Activated T-cell treated with anti-CD3 and anti-CD28 coated beads for 1 hour (primary cell): Measurements from ENCODE around the gene FOXP1.
A peak's percentile ranks its signal among the peaks of the same experiment; 100 is the strongest.

Experiments used
- DNase-seq: peaks from one replicate; pipeline ENCODE4 v3.0.0-alpha.2; 2020; ENCODE audit warnings: low read depth

Gene FOXP1

DNA sequence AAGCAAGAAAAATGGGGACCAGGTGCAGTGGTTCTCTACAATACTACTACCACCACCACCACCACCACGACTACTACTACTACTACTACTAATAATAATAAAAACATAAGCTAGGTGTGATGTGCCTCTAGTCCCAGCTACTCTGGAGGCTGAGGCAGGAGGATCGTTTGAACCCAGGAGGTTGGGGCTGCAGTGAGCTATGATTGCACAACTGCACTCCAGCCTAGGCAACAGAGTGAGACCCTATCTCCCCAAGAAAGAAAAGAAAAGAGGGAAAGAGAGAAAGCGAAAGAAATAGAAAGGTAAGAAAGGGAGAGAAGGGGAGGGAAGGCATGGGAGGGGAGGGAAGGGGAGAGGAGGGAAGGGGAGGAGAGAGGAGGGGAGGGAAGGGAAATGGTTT, 350.6 kb downstream of the FOXP1 start:
- no peak for DNase-seq

DNA sequence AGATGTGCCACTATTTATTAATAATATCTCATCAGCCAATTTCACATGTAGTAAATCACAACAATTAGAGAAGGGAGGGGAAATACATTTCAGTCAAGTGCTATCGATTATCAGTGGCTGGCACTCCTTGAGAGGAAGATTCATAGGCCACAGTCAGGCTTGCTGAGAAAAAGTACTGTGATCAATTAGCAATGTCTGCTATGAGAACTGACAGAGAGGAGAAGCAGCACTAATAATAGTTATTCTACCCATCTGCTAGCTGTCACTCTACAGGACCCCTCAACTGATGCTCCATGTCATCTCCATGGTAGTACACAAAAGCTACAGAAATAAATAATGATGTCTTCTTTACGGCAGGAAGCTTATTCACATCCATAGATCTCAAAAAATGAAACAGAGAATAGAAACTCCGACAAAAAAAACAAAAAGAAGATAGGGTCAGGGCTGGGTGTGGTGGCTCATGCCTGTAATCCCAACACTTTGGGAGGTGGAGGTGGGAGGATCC, 351.3 kb downstream of the FOXP1 start:
- no peak for DNase-seq

- DNase-seq: no peak
Observed at GRCh38 chr3:71231680-71232079, 351.8 kb downstream of the FOXP1 start.

DNA sequence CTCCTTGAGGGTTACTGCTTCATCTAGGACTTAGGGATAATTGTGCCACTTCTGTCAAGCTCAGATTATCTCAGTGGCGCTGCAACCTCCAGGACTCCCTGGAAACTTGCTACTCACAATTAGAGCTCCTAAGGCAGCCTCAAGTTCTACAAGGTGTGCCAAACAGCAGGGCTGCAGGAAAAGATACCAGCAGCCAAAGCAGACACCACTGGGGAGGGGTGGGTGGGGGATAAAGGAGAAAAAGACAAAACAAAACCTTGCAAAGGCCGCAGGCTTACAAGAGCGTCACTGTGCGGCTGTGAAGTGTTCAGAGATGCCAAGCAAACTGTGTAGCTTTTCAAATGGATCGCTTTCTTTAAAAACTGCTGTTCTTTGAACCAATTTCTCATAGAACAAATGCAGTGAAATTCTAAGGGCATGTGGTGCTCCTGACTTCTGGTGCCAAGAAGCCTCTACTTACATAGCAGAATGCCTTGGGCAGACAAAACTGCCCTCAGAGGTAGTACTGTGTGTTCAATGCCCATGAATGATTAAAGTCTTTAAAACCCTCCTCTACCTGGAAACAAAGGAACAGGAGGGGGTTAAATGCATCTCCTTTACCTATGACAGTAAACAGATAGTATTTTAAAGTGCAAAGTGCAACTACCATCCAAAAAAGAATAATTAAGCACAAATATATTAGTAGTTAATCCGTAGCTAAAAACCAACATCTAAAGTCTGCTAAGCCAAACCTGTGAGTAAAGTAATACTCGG, 353.4 kb downstream of the FOXP1 start:
- DNase-seq: no peak

- no peak for DNase-seq
Observed at GRCh38 chr3:71228156-71228866, 355.2 kb downstream of the FOXP1 start.

- DNase-seq: no peak
Observed at GRCh38 chr3:71227270-71227661, 356.3 kb downstream of the FOXP1 start.

- peak; percentile 61 for DNase-seq
Observed at GRCh38 chr3:71226565-71227269, 356.8 kb downstream of the FOXP1 start.

- DNase-seq: no peak
Observed at GRCh38 chr3:71225951-71226564, 357.5 kb downstream of the FOXP1 start.

DNA sequence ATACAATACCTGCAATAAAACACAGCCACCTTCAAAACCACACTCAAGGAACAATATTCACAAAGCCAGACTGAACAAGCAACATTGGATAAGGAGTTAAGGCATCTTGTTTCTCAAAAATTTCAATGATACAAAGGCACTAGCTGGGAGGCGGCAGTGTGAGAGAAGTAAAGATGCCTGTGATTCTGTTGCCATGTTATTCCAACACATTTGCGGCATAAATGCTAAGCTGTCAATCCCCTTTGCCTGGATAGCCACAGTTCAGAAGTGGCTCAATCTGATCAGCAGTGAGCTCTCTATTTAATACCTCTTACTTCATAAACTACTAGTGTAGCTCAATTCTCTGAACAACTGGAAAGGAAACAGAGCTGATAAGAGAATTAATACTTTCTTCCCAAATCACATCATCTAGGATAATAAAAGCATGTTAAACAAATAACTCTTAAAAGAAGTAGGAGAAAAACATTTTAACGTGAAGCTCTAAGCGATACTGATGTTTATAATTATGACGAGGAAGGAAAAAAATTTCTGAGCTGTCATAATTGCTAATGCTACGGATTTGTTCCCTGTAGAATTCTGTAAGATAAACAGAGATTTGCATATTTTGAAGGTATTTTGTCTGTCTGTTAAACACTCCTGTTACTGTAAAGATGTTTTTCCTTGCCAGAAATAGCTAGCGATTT, 358.4 kb downstream of the FOXP1 start:
- no peak for DNase-seq

DNA sequence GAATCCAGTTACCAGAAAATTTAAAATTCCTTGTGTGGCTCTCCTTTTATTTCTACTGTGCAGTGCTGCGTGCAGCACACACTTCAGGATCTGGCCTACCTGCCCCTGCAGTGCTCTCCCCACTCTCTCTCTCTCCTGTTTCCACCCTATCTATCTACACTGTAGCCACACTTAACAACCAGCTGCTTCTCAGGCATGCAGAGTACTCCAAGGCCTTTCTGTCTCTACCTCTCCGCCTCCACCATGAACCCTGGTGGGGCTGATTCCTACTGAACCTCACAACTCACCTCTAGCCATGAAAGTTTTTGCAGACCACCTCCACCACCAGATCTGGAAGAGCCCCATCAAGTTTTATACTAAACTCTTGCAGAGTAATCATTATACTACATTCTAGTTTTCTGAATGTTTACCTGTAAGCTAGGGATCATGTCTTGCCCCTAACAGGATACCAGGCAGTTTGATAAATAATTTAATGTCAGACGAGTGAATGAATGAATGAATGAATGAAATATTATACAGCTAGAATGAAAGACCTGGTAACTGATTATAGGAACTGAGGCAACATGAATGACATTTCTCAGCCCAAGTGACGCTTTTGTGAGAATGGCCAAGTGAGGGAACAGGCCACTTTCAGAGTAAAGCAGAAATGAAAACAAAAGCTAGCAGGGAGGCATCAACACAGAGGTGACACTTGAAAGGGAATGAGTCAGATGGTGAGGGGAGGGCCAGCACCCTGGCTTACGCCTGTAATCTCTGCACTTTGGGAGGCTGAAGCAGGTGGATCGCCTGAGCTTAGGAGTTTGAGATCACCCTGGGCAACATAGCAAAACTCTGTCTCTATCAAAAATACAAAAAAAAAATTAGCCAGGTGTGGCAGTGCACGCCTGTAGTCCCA, 363.5 kb downstream of the FOXP1 start:
- DNase-seq: no peak

- no peak for DNase-seq
Observed at GRCh38 chr3:71218508-71218907, 365.0 kb downstream of the FOXP1 start.

DNA sequence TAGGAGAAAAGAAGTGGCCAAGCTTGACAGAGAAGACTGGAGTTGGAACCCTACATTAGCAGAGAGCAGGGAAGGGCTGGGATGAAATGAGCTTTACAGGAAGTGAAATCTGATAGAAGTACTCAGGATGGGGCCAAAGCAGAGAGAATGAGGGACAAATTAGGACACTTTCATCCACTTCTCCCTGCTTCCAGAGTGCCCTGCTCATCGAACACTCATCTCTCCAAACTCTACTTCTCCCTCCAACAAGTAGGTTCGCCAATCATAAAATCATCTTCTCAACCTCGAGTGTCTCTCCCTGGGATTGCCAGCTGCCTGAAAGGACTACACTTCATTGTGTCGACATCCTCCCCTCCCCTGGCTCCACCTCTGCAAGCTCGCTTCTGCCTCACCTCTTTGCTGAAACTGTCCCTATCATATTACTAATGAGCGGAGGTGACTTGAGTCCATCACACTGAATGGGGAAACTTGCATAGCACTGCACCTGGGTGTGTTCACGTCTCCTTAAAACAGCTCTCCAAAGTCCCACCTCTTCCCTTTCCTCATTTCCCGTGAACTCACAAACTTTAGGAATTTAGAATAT, 365.8 kb downstream of the FOXP1 start:
- DNase-seq: no peak

GRCh38 chr3:71215351-71215750, 368.2 kb downstream of the FOXP1 start:
- DNase-seq: no peak

DNA sequence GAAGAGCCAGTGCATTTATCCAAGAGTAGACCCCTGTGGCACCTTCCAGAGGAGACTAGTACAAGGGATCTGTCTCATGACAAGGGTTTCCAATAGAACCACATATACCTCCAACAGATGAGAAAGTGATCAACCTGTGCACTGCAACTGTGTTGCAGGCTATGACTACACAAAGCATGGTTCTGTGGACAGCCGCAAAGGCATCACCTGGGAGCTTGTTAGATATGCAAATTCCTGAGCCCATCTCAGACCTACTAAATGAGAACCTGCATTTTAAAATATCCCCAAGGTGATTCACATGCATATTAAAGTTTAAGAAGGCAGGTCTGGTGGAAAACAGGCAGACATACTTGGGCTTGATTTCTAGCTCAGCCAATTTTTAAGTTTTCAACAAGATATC, 368.7 kb downstream of the FOXP1 start:
- DNase-seq: no peak

DNA sequence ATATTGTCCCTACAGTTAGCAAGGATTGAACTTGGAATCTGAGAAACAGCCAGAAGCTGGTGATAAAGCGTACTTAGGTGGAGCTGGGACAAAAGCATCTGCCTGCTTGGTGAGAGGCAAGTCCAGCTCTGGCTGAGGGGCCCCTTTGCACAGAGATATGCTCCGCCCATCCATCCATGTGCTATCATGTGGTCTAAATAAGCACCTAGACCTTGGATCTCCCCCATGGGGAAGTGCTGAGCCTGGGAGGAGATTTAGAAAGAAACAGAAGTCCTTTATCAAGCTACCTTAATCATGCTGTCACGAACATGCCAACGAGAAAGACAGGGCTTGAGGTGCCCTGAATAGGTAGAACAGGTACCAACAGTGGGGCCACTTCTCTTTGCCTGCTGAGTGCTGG, 369.5 kb downstream of the FOXP1 start:
- DNase-seq: no peak

GRCh38 chr3:71211083-71211482, 372.4 kb downstream of the FOXP1 start:
- no peak for DNase-seq

GRCh38 chr3:71210257-71211007, 373.1 kb downstream of the FOXP1 start:
- no peak for DNase-seq

GRCh38 chr3:71208211-71209095, 375.1 kb downstream of the FOXP1 start:
- no peak for DNase-seq

- DNase-seq: no peak
Observed at GRCh38 chr3:71207632-71208031, 375.9 kb downstream of the FOXP1 start.
